ENCODE measurements around the gene LRRC10B.

GRCh38 chr11:61477727-61478148, 30.8 kb upstream of the LRRC10B start:
- TF ChIP-seq, protein P1, sequence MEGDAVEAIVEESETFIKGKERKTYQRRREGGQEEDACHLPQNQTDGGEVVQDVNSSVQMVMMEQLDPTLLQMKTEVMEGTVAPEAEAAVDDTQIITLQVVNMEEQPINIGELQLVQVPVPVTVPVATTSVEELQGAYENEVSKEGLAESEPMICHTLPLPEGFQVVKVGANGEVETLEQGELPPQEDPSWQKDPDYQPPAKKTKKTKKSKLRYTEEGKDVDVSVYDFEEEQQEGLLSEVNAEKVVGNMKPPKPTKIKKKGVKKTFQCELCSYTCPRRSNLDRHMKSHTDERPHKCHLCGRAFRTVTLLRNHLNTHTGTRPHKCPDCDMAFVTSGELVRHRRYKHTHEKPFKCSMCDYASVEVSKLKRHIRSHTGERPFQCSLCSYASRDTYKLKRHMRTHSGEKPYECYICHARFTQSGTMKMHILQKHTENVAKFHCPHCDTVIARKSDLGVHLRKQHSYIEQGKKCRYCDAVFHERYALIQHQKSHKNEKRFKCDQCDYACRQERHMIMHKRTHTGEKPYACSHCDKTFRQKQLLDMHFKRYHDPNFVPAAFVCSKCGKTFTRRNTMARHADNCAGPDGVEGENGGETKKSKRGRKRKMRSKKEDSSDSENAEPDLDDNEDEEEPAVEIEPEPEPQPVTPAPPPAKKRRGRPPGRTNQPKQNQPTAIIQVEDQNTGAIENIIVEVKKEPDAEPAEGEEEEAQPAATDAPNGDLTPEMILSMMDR (conservative IDR thresholded peaks at IDR 0.05 in 1 of 2, IDR thresholded peaks at IDR 0.05 in 1 of 2; ENCODE audit: extremely low read depth in 1 of 2, insufficient read depth in 1 of 2, low read depth in 1 of 2, low read length in 2 of 2) = peak; percentile 73 to 95
- no peak for TF ChIP-seq EZH2 (IDR thresholded peaks at IDR 0.05; ENCODE audit: borderline replicate concordance, low read length)
